ENCODE results near the gene MAJIN. TPM values are rescaled to one million over a fixed set of nuclear protein-coding genes. Genes with fewer than 3 reads are reported as not detected.

The MAJIN gene
- total RNA-seq, 2 donors from 2014 or later, result not detected

- Histone ChIP-seq H3K36me3 (no peaks in the 10 kb centered on the region), H3K4me1 (ENCODE audit: control insufficient read depth in 1 of 2, low read depth in 2 of 2) (peaks cover 5 to 13% of the 10 kb centered on the region in 2 donors), H3K27me3 (replicated peaks; ENCODE audit: insufficient read depth) (no peaks in the 10 kb centered on the region), H3K9me3 (no peaks in the 10 kb centered on the region), H3K4me3 (no peak overlapping the region), H3K27ac (no peak overlapping the region)
- no peak for ATAC-seq (ENCODE audit: insufficient number of reproducible peaks, low FRiP score, low read depth)
- no peak for TF ChIP-seq CTCF (IDR thresholded peaks at IDR 0.05)
- DNase-seq (ENCODE audit: low spot score), result no peak
Measured at GRCh38 chr11:64998690-64999431, 27.0 kb upstream of the MAJIN start.

- no peak overlapping the region for H3K27ac ChIP-seq
- no peak overlapping the region for H3K4me3 ChIP-seq
- DNase-seq (ENCODE audit: low spot score), result no peak
- no peak for ATAC-seq (ENCODE audit: insufficient number of reproducible peaks, low FRiP score, low read depth)
- peaks cover 5 to 13% of the 10 kb centered on the region in 2 donors for H3K4me1 ChIP-seq (ENCODE audit: control insufficient read depth in 1 of 2, low read depth in 2 of 2)
- H3K36me3 ChIP-seq, result no peaks in the 10 kb centered on the region
- H3K9me3 ChIP-seq, result no peaks in the 10 kb centered on the region
- no peak for TF ChIP-seq CTCF (IDR thresholded peaks at IDR 0.05)
- H3K27me3 ChIP-seq (replicated peaks; ENCODE audit: insufficient read depth), result no peaks in the 10 kb centered on the region
Measured at GRCh38 chr11:64998141-64998540, 26.2 kb upstream of the MAJIN start.

GRCh38 chr11:64996710-64997380 is 24.9 kb upstream of the MAJIN start, which contains the start of gene BATF2:
Gene BATF2 (minus strand): TSS chr11:64996971. CDS start chr11:64996914, 57 bp downstream.
- H3K9me3 ChIP-seq, result no peaks in the 10 kb centered on the region
- DNase-seq (ENCODE audit: low spot score) (peak; percentile 29), ATAC-seq (ENCODE audit: insufficient number of reproducible peaks, low FRiP score, low read depth) (peak; percentile 83)
- TF ChIP-seq CTCF (IDR thresholded peaks at IDR 0.05), result peak; percentile 48
- H3K4me3 ChIP-seq, result peak within 1 kb of the TSS; percentile 68
- H3K27me3 ChIP-seq (replicated peaks; ENCODE audit: insufficient read depth), result no peaks in the 10 kb centered on the region
- H3K36me3 ChIP-seq, result no peaks in the 10 kb centered on the region
- H3K4me1 ChIP-seq (ENCODE audit: control insufficient read depth in 1 of 2, low read depth in 2 of 2), result peaks cover 5 to 13% of the 10 kb centered on the region in 2 donors
- H3K27ac ChIP-seq, result peak within 1 kb of the TSS; percentile 55

- peak overlapping the region; percentile 68 for H3K4me3 ChIP-seq
- no peaks in the 10 kb centered on the region for H3K27me3 ChIP-seq (replicated peaks; ENCODE audit: insufficient read depth)
- peak; percentile 29 for ATAC-seq (ENCODE audit: insufficient number of reproducible peaks, low FRiP score, low read depth)
- peaks cover 5 to 13% of the 10 kb centered on the region in 2 donors for H3K4me1 ChIP-seq (ENCODE audit: control insufficient read depth in 1 of 2, low read depth in 2 of 2)
- H3K9me3 ChIP-seq, result no peaks in the 10 kb centered on the region
- H3K27ac ChIP-seq, result peak overlapping the region; percentile 55
- DNase-seq (ENCODE audit: low spot score), result no peak
- TF ChIP-seq CTCF (IDR thresholded peaks at IDR 0.05), result no peak
- H3K36me3 ChIP-seq, result no peaks in the 10 kb centered on the region
Measured at GRCh38 chr11:64996327-64996709, 24.4 kb upstream of the MAJIN start.

GRCh38 chr11:64994318-64994717 is 22.4 kb upstream of the MAJIN start:
- no peaks in the 10 kb centered on the region for H3K36me3 ChIP-seq
- DNase-seq (ENCODE audit: low spot score), result no peak
- TF ChIP-seq CTCF (IDR thresholded peaks at IDR 0.05), result no peak
- no peaks in the 10 kb centered on the region for H3K9me3 ChIP-seq
- no peak overlapping the region for H3K27ac ChIP-seq
- peaks cover 9 to 13% of the 10 kb centered on the region in 2 donors for H3K4me1 ChIP-seq (ENCODE audit: control insufficient read depth in 1 of 2, low read depth in 2 of 2)
- H3K4me3 ChIP-seq, result no peak overlapping the region
- no peaks in the 10 kb centered on the region for H3K27me3 ChIP-seq (replicated peaks; ENCODE audit: insufficient read depth)
- no peak for ATAC-seq (ENCODE audit: insufficient number of reproducible peaks, low FRiP score, low read depth)

Measured in thoracic aorta (tissue), 2 donors.